ENCODE results near the gene ZNF414.

GRCh38 chr19:8505680-8506401, 8.1 kb downstream of the ZNF414 start:
- peak; percentile 94 for TF ChIP-seq CTCF (conservative IDR thresholded peaks at IDR 0.05)
- no peak for TF ChIP-seq EZH2 (IDR thresholded peaks at IDR 0.05; ENCODE audit: low read depth)
